ENCODE results near the gene TBC1D14.

- no peak for TF ChIP-seq TAF1 (IDR thresholded peaks at IDR 0.05; ENCODE audit: borderline replicate concordance, insufficient read depth, low read length)
- no peak for TF ChIP-seq POLR2AphosphoS5 (IDR thresholded peaks at IDR 0.05; ENCODE audit: low read depth, low read length)
These were observed 1.1 kb upstream of the TBC1D14 start for GRCh38 chr4:6908432-6909112.

Data from PFSK-1 (cell line).